HG03025 (cell line): ENCODE data around the gene DCUN1D3.

ENCODE experiments used
- ATAC-seq: cut with Tn5 transposase; IDR thresholded peaks from one replicate; pipeline ENCODE4 v1.9.1; 2021; ENCODE audit warnings: mild to moderate bottlenecking, moderate library complexity; ENCODE audit not compliant: unreplicated experiment, low FRiP score

Gene DCUN1D3

DNA sequence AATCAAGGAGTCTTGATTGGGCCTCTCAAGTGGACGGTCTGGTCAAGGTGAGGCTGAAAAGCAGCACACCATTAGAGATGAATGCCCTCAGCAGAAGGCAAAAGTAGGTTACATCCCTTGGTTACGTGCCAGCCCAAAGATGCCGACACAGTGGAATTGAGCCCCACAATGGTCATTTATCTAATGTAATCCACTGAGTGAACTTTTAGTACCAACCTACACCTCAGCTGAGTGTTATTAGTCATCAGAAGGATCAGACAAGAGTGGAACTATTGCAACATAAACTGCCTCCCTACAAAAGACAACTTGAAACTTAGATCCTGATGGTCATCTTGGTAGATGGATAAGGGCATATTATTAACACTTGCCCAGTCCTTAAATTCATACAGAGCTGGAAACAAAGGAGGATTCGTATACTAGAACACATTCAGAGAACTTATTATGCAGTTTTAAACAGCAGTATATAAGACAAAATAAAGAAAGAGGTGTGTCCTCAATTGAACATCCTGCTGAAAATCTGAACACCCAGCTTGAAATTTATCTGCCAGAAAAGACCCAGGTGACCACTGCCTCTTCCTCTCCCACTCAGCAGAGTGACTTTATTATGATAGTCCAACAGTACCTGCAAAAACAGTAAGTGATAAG is 2.8 kb downstream of the DCUN1D3 start:
- ATAC-seq: no peak

DNA sequence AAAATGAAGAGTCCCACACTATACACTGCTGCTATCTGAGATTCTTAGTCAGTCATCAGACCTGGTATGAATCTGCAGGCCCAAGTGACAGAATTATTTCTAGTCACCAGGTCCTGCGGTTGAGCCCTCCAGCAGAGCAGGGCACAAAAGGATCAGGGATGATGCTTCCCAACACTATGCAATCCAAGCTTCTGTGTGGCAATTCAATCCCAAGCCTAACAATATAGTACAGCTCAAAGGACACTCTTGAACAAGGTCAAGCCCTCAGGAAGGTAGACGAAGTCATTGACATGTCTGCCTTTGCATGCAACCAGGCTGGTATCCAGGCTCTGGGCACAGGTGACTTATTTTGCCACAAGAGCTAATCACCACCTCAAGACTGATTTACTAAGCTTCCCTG is 5.8 kb downstream of the DCUN1D3 start:
- no peak for ATAC-seq

DNA sequence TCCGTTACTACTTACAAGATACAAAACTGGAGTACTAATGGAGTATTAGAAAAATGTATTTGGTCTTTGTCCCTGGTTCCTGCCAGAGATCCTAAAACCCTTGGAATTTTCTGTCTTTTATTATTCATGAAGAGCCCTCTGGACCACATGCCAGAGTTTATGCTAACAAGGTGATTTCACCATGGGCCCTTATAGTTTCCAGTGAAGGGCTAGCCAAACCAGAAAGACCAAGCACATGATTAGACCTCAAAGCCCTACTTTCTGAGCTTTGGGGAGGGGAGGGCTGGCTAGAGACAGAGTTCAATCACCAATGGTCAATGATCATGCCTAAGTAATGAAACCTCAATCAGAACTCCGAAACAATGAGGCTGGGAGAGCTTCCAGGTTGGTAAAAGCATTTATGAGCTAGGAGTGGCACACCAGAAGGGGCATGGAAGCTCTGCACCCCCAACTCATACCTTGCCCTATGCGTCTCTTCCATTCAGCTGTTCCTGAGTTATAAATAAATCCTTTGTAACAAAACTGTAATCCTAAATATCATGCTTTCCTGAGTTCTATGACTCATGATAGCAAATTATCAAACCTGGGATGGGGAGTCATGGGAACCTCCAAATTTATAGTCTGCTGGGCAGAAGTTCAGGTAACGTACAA is 10.4 kb downstream of the DCUN1D3 start:
- ATAC-seq: no peak

DNA sequence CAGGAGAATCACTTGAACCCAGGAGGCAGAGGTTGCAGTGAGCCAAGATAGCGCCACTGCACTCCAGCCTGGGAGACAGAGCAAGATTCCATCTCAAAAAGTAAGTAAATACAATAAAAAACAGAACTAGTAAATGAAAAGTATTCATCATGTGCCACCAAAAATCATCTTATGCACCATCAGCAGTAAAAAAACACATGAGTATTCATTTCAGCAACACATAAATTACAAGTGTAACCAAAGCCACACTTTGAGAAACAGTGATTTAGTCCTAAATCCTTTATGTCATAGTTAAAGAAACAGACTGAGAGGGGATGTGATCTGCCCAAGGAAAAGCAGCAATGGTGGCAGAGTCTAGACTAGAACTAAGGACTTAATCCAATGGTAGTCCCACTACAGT is 13.0 kb downstream of the DCUN1D3 start:
- ATAC-seq: no peak

DNA sequence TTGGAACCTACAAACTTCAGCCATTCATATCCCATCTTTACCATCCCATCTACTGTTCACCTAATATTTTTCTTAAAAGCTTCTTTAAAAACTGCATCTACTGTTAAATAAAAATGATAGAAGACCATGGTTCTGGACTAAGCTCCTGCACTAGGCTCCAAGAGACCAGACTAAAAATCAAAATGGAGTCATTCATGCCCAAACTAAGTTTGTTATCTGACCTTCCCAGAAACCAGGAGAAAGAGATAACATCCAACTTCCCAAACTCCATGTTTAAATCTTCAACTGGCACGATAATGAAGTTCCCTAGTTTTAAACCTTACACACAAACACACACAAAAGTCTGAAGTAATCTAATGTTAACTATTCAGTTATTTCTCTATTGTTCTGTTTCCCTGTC is 13.8 kb downstream of the DCUN1D3 start:
- no peak for ATAC-seq

DNA sequence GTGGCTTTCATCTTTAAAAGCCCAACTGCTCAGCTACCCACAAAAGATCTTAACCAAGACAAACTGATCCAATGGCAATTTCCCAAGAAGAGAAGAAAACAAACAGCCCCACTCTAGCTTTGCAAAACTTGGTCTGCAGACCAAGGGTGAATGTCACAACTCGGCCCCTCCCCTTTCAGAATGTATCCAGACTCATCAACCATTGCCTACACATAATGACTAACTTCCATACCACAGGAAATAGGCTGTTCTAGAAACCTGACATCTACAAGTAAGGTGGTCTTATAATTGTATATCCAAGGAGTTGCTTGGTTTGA is 16.0 kb downstream of the DCUN1D3 start:
- no peak for ATAC-seq

DNA sequence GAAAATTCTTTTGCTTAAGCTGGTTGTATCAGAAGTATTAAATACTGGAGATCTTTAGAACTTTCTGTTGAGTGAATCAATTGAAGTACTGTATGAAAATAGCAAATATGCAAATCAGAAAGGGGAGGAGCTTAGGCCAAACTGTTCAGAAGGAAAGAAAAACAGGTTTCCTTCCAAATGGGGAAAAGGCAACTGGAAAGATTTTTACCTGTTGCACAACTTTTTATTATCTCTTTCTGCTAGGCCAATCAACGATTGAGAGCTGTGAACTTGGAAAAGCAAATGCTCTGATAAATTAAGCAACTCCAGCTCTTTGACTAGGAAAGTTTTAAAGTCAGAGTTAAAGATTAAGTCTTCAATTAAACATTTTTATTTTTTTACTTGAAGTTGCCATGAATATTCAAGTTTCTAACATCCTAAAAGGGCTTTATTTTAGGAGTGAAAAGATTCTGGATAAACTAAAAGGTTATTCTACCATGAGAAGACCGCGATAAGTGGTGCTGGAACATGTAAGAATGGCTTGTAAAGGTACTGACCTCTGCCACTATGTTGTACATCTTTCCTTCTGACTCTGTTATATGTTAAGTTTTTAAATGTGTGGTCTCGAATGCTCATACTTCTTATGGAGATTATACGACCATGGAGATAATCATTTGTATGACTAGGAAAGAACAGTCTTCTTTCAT is 16.5 kb downstream of the DCUN1D3 start:
- ATAC-seq: no peak

DNA sequence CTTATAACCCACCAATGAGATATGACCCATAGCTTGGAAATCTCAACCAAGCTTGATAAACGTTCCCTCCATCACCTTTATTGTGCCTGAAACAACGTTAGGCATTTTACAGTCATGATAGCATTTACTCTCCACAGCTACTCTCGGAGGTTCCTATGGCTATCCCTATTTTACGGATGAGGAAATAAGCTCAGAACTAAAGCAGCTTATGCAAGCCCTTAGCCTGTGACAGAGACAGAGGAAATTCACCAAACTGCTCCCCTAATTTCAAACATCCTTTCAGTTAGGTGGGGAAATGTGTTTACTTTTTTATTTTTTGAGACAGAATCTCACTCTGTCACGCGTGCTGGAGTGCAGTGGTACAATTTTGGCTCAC is 18.7 kb downstream of the DCUN1D3 start:
- no peak for ATAC-seq

DNA sequence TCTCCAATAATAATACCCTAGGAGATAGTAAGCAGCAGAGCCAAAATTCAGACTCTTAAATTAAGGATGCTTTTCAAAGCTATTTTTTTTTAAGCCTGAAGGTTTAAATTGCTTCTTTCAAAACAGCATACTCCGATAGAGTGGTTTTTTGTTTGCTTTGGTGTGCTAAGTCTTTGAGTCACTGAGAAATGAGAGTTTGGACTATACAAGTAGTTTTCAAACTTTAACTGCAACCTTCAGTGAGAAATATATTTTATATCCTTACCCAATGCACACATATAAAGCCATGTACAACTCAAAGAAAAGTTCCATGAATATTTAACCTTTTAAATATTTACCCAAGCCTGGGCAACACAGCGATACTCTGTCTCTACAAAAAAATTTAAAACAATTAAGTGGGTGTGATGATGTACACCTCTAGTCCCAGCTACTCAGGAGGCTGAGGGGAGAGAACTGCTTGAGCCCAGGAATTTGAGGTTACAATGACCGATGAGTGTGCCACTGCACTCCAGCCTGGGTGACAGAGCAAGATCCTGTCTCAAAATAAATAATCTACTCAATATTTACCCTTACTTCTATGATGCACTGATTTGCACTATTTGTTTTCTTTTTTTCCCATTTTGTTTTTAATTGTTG is 19.2 kb downstream of the DCUN1D3 start:
- no peak for ATAC-seq

DNA sequence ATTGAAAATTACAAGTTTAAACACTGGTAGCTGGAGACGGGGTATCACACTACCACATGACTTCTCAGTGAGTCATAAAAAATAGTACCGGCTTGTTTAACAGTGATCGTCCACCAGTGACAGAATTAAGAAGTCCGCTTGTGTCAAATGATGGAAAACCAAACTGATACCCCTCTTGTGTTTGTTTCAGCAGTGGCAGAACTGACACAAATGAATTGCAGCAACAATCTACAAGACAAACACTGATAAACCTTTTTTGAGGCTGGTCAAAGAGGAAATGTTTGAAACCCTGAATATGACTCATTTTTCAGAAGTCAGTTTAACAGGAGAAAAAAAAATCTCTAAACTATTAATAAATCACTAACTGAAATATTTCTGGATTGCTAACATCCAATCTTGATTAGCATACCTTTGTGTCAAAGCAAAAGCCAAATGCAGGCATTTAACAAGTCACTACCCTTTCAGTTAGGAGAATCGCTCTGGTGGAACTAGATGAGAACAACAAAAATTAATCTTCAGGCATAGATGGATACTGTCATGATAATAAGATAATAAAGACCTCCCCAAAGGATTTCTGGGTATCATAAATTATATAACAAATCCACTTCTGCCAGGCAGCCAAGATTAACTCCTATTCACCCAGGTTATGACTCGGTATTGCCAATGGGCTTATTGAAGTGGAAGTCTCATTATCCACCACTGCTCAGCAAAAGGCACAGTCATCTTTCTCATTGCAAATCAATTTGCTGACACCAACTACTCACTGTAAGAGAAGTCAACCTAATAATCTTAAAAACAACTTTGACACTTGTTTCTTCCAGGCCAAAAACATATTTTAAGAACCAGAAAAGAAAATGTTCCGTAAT is 20.8 kb downstream of the DCUN1D3 start:
- ATAC-seq: no peak

DNA sequence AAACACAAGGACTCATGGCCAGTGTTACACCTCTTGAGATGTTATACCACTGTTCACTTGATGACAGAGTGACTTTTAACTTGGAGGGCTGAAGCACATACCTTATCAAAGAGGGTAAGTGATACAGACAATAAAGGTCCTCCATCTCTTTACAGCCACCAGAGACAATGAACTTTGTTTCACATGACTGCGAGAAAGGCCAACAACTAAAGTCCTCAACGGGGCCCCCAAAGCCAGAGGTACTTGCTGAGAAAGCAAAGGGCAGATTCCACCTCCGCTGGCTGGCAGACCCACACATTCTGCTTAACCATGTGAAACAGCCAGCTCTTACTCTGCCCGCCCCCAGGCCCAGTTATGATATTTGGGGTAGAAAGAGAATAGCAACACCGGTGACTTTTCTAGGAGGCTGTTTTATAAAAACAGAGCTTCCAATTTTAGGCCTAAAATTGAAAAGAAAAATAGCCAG is 21.4 kb downstream of the DCUN1D3 start:
- ATAC-seq: no peak

DNA sequence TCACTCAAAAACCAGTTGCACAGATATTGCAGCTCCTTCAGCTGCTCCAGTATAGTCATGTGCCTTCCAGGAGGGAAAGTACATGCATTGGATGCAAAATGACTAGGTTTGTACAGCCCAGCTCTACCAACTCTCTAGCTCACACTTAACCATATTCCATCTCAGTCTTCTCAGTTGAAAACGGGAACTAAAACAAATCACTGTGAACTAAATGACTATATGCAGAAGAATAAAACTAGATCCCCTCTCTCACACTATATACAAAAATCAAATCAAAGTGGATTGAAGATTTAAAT is 24.9 kb downstream of the DCUN1D3 start:
- ATAC-seq: no peak

DNA sequence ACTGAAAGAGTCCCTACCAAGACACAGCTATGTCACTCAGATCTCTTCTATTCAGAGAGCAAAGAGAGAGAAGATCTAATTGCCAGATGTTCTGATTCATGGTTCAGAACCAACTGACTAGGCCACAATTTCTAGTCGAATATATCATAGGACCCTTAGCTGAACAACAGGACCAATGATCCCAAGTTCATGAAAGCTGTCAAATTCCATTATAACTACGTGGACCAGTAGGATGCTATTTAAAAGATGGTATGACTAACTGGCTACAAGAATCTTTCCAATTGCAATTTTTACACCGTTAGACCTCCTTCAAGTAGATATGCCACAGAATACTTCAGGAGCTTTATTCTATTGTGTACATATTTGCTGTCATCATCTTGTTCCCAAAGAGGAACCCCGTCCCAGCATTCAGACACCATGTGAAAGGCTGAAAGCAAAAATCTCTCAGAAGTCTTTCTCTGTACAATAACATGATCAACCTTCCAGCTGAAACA is 26.0 kb downstream of the DCUN1D3 start:
- no peak for ATAC-seq

DNA sequence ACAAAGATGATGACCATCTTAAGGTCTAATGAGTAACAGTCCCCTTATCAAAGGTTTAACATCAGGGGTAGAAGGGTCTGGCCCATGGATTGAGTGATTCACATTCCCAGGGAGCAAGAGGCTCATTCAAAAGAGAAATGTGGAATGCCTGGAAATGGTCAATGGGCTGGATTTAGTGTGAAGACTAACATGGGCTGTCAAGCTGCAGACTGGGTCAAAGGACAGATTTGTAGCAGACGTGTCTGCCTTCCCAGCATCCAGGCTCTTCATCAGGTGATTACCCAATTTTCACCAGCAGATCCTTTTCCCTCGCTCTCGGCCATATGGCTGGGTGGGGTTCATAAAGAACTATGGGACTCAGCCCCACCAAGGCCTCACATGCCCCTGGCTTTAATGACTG is 26.8 kb downstream of the DCUN1D3 start:
- ATAC-seq: no peak

DNA sequence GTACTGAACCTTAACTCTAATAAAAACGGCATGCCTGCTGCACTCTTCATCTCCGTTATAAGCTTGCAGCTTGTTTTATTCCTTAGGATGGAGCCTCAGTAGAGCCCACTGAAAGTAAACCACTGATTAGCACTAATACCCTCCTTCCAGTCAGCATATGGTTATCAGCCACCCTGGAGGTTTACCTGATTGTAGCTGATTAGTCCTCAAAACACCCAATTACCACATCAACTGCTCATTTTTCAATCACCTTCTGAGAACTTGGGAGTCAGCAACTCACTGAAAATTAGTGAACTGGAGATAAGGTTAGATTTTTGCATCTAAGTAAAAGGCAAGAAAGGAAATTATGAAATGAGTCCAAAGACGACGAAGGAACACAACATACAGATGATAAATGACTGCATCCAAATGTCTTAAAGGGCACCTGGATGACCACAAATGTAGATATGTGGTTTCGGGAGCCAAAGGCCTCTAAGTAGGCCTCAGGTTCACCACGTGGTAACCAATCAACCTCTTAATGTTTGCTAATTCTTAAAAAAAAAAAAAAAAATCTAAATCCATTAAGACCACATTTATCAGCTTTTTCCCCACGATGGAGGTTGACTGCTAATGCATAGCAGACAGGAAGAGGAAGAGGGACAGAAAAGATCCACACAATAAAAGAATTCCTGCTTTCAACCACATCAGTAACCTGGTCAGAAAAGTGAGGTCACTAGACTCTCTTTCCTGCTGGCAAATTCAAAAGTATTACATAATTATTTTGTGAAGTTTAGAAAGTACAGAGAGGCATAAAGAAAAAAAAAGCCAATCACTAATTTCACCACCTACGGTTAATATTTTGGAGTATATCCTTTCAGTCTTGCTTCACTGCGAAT is 28.0 kb downstream of the DCUN1D3 start:
- ATAC-seq: no peak

DNA sequence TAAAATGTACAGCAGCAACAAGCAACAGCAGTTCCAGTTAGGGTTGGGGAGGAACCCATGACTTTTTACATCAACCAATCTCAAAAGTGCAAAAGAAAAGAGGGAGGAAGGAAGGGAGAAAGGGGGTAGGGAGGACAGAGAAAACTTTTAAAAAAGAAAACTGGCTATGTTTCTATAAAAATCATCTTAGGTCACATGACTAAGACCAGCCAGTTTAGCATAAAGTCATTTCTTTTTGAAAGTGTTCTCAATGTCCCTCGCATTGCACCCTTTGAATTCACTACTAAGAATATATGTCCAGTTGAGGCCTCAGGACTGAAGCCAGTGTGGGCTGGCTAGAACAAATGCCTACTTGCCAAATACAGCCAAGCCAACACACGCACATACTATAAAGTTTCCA is 28.9 kb downstream of the DCUN1D3 start:
- no peak for ATAC-seq

DNA sequence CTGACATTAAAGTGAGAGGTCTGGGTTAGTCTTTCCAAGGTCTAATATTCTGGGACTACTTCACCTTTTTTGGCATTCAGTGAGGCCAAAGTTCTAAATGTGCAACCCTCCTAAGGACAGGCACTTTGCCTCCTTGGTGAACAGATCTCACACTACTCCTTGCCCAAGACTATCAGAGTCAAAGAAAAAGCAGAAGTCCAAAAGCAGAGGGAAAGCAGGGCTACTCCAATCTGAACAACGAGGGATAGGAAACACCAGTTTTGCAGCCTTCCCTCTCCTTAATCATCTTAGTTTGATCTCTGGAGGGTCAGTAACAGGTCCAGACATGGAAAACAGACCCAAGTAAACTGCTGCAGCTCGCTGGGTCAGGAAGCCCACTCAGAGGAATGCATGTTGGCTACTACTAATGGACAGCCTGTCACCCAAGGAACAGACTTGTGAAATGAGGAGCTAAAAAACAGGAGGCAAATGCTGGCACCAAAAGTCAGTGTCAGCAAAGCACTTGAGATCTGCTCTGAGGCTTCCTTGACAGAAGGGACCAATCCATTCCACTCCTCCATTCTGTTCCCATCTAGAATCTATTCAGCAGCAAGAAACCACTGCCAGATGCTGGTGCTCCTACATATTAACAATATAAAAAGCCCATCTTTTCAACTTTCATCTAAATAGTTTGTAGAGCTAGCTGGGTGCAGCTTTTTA is 29.9 kb downstream of the DCUN1D3 start:
- ATAC-seq: no peak

DNA sequence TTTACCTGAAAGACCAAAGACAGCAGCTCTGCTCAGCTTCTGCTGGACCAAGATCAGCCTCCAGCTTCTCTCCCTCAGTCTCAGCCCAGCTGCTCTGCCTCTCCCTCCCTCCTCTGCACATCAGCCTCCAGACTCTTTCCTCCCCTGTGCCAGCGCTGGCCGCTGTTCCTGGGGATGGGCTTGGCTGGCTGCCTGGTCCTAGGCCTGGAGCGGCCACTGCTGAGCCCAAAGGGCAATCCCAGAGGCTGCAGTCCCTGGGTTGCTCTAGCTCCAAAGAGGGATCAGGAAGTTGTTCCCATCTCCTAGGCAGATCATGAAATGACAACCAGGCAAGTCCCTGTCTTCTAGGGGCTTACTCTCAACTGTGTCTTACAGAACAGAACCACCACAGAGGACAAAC is 31.3 kb downstream of the DCUN1D3 start:
- ATAC-seq: no peak

DNA sequence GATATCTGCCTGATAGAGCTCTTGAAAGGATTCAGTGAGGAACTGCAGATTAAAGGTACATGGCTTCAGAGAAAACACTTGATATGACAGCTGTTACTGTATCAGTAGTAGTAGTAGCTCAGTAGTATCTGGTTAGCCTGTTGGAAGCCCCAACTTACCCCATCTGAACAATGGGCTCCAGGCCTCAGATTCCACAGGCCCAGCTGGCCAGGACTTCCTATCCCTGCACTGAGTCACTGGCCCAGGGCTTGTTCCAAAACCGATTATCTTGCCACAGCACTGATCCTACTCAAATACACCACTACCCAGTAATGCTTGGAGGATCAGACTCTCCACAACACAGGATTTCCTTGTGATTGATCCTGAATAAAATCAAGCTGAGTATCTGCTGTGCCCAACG is 32.6 kb downstream of the DCUN1D3 start:
- ATAC-seq: no peak
